UCSD-AML1 (cell line): Measurements from ENCODE around the gene IL1B.

Source experiments
- DNase-seq: peaks from one replicate; lab custom pipeline; 2025; ENCODE audit not compliant: unreplicated experiment; lab: John Stamatoyannopoulos, UW

Gene IL1B

GRCh38 chr2:112811276-112811831 is 25.2 kb downstream of the IL1B start:
- no peak for DNase-seq

DNA sequence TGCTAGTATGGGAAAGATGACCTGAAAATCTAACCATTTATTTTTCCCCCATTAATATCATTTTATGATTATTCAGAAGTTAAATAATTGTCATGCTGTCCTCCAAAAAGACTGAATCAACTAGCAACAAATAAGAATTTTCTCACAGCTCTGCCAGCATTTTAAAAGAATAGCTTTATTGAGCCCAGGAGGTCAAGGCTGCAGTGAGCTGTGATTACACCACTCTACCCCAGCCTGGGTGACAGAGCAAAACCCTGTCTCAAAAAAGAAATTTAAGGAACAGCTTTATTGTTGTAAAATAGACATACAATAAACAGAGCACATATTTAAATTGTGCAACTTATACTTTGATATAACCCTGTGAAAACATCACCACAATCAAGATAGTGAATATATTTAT is 27.5 kb downstream of the IL1B start:
- DNase-seq: no peak

GRCh38 chr2:112807233-112807807 is 29.3 kb downstream of the IL1B start:
- DNase-seq: no peak

DNA sequence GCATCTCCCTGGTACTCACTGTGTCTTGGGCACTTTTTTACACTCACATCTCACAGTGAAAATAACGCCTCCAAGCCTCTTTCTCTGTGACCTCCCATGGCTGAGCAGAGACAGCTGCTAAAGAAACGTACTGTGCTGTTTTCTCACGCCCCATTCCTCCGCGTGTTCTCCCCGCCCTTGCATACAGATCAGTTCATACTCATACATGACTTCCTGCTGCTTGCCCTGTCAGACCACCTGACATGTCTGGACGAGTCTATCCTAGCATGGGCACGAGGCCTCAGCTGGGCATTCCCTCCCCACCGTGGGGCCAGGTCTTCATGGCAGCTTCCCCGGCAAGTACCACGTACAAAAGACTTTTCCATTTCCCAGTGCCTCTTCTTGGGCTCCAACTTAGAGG is 31.0 kb downstream of the IL1B start:
- DNase-seq: no peak

DNA sequence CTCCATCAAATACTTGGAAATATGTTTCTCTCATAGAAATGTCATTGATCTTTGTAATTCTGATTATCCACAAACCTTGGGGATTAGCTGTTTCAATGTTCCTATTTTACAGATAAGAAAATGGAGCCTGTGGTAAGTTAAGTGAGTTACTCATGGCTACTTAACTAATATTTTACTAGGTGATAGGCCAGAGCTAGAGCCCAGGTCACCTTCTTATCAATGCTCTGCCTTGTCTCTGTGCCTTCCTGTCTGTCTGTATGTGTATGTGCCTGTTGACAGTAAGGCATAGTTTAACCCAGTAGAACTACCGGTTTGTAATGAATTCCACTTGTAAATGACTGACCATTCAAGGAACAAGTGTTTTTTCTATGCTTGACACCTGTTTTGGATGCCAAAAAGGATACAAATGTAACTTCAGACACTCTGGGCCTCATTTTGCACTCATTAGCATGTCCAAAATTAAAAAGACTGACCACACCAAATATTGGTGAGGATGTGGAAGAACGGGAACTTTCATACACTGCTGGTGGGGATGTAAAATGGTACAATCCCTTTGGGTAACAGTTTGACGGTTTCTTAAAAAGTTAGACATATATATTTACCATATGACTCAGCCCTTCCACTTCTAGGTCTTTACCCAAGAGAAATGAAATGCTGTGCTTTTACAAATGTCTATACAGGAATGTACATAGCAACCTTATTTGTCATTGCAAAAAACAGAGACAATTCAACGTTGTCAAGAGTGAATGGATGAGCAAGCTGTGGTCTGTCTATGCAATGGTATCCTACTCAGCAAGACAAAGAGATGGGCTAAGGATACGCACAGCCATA is 32.7 kb downstream of the IL1B start:
- no peak for DNase-seq

DNA sequence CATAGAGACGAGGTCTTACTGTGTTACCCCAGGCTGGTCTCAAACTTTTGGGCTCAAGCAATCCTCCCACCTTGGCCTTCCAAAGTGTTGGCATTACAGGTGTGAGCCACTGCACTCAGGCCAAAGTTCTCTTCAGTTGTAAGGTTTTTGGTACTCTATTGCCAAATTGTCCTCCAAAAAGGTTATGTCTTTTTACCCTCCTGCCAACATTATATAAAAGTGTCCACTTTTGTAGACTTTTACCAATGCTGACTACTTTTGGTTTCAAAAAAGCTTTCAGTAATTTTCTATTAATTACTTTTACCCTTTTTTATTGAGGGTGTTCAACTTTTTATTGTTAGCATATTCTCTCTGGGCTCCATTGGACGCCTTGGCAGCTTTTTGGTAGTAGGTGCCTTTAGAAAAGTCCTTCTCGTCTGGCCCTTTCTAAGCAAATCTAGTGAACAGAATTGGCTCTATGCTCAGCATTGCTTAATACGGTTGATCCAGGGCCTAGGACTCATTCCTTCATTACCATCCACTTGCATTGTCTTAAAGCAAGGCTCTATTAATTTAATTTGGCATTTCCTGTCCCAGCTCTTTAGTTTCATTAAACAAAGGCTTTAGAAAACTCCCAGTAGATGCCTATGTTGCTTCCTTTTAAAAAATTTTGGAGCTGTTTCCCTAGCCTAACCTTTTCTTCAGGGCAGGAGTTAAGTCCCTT is 35.5 kb downstream of the IL1B start:
- DNase-seq: no peak

- DNase-seq: no peak
Observed at GRCh38 chr2:112798979-112799975, 37.3 kb downstream of the IL1B start.

DNA sequence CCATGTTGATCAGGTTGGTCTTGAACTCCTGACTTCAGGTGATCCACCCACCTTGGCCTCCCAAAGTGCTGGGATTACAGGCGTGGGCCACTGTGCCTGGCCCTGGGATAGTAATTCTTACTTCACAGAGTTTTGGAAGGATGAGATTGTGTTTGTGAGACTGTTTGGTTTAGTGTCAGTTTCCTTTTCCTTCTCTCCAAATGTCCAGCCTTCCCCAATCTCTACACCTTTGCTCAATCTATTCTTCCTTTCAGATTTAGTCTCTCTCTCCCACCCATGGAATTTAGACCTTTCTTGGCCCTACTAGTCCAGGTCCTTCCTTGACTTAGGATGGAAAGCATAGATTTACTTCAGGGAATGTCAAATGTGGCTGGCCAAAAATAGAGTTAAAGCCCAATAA is 40.1 kb downstream of the IL1B start:
- DNase-seq: no peak

DNA sequence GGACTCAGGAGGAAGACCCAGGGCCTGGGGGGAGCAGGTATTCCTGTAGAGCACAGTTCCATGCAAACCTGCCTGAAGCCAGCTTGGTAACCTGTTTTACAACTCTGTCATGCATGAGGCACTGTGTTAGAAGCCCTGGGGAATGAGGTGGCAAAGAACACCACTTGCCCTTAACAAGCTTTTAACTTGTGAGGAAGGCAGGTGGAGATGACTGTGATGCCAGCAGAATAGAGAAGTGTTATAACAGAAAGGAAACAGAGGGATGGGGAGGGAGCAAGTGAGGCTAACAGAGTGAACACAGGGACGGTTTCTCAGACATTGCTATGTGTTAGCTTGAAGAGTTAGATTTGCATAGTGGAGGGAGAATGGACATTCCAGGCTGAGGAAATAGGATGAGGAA is 40.8 kb downstream of the IL1B start:
- no peak for DNase-seq

- DNase-seq: no peak
Observed at GRCh38 chr2:112794841-112795240, 41.7 kb downstream of the IL1B start.

DNA sequence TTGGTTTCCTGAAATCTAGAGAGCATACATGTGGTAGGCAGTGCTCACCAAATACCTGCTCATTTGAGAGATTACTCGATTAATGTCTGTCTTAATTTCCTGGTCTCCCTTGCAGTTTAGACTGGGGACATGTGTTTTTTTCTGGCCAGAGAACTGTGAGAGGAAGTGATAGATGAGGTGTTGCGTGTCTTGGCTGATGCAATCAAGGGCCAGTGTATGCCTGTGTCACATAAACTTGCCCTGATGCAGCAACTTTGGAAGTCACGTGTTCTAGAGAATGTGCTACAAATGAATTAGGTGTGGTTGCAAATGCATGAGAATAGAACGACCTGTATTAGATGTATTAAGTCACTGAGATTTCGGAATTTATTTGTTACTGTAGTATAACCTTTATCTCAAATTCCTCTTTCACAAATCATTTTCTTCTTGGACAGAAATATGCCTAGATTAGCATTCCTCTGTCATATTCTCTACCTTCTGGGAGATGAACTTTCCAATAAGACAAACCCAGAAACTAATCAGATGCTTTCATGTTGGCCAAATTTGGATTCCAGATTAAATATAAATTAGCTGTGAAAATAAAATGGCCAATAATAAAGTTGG is 42.3 kb downstream of the IL1B start:
- DNase-seq: peak; percentile 43

DNA sequence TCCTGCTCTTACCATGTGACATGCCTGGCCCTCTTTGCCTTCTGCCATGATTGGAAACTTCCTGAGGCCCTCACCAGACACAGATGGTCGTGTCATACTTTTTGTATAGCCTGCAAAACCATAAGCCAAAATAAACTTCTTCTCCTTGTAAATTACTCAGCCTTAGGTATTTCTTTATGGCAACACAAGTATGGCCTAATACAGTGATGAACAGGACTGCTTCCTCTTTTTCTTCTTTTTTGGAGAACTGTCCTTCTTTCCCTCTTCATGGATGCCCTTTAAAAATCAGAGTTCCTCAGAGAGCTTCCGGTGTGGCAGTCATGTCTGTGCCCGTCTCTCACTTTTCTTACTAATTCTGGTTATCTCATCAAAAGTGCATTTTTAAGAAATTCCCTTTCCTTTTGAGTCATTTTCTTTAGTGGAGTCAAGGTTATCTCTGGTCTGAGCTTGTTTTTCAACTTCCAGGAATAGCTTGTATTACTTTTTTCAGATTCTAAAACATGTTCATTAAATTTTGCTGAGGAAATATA is 43.1 kb downstream of the IL1B start:
- DNase-seq: no peak

GRCh38 chr2:112792419-112792818 is 44.2 kb downstream of the IL1B start:
- no peak for DNase-seq

- no peak for DNase-seq
Observed at GRCh38 chr2:112791693-112792230, 44.8 kb downstream of the IL1B start.

GRCh38 chr2:112791019-112791418 is 45.6 kb downstream of the IL1B start:
- DNase-seq: no peak

DNA sequence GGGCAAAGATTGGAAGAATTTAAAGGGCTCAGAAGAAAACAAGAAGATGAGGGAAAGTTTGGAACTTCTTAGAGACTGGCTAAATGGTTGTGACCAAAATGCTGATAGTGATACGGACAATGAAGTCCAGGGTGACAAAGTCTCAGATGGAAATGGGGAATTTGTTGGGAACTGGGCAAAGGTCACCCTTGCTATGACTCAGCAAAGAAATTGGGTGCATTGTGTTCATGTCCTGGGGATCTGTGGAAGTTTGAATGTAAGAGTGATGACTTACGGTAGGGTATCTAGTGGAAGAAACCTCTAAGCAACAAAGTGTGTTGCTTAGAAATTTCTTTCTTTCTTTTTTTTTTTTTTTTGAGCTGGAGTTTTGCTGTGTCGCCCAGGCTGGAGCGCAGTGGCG is 46.3 kb downstream of the IL1B start:
- DNase-seq: no peak

DNA sequence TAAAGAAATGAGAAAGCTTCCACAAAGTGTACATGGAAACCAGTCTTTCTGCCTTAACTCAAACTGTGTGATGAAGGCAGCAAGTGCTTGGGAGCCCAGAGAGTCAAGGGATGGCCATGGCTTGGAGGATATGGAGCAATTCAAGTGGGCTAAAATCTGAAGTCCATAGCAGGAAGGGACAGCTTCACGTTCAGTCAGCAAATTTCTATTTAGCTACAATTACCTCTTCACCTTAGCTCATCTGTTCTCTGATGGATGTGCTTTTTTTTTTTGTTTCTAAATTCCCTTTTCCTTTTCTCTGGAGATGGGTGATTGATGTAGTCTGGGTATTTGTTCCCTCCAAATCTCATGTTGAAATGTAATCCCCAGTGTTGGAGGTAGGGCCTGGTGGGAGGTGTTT is 47.4 kb downstream of the IL1B start:
- no peak for DNase-seq

DNA sequence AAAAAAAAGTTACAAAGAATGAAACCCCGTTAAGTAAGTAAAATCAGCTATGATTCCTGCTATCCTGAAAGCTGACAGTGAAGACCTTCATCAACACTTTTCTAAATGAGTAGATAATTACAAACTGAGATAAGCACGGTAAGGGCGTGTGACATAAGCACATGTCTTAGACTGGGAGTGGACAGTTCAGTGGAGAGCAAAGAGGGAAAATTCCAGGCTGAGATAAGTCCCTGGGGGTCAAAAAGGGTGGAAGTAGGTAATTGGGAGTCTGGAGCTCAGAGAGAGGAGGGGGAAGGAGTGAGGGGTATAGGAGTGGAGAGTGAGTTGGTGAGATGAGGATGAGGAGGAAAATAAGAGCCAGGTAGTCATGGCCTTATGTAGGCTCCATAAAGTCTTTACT is 47.9 kb downstream of the IL1B start:
- no peak for DNase-seq

- DNase-seq: no peak
Observed at GRCh38 chr2:112787729-112788393, 48.7 kb downstream of the IL1B start.
